Heart left ventricle (tissue), 16 donors: ENCODE measurements around the gene IL22RA1. TPM values are rescaled to one million over a fixed set of nuclear protein-coding genes. Genes with fewer than 3 reads are reported as not detected.

Experiments
- ATAC-seq, 4 donors: fragments of 200-7000 bp; cut with Tn5 transposase; one replicate each; pipeline ENCODE4 v1.9.1; 2020 to 2022; ENCODE audit warnings: moderate library complexity in 4 of 4, mild to moderate bottlenecking in 3 of 4, moderate number of reproducible peaks in 1 of 4
- DNase-seq, 5 donors: peaks; one replicate each; pipeline ENCODE4 v3.0.0-alpha.2; 2020
- H3K27ac ChIP-seq, 12 donors: fragments of 200-600 bp; sonication (generic) in 4 of 12; one replicate each; pipeline versions ENCODE4 v1.5.0 to v1.8.0; 2016 to 2022; ENCODE audit warnings: mild to moderate bottlenecking in 2 of 12
- H3K27me3 ChIP-seq, 9 donors: fragments of 200-600 bp; sonication (generic) in 2 of 9; one replicate each; pipeline versions ENCODE4 v1.5.1 to v1.8.0; 2016 to 2022; ENCODE audit warnings: mild to moderate bottlenecking in 3 of 9
- H3K36me3 ChIP-seq, 9 donors: fragments of 200-600 bp; sonication (generic) in 2 of 9; one replicate each; pipeline versions ENCODE4 v1.5.0 to v1.8.0; 2018 to 2022; ENCODE audit warnings: mild to moderate bottlenecking in 2 of 9
- H3K4me1 ChIP-seq, 12 donors: fragments of 200-600 bp; sonication (generic) in 4 of 12; one replicate each; pipeline versions ENCODE4 v1.5.0 to v1.8.0; 2016 to 2022; ENCODE audit warnings: mild to moderate bottlenecking in 3 of 12
- H3K4me3 ChIP-seq, 12 donors: fragments of 200-600 bp; sonication (generic) in 4 of 12; one replicate each; pipeline versions ENCODE4 v1.5.0 to v1.8.0; 2017 to 2022; ENCODE audit warnings: mild to moderate bottlenecking in 9 of 12, moderate library complexity in 4 of 12
- H3K9me3 ChIP-seq, 12 donors: fragments of 200-600 bp; sonication (generic) in 4 of 12; one replicate each; pipeline versions ENCODE4 v1.5.0 to v1.8.0; 2016 to 2022; ENCODE audit warnings: mild to moderate bottlenecking in 1 of 12
- CTCF ChIP-seq, 12 donors: fragments of 200-600 bp; sonication (generic) in 4 of 12; IDR thresholded peaks; one replicate each; pipeline versions ENCODE4 v1.5.0 to v1.8.0; 2018 to 2022; ENCODE audit warnings: antibody characterized with exemption in 12 of 12, mild to moderate bottlenecking in 5 of 12
- POLR2A ChIP-seq, 2 donors: fragments of 450-650 bp; IDR thresholded peaks; one replicate each; pipeline ENCODE4 v1.6.1; 2017; ENCODE audit warnings: antibody characterized with exemption in 2 of 2, mild to moderate bottlenecking in 2 of 2, moderate library complexity in 2 of 2
- WGBS, 4 donors: extraction: QIAGEN DNeasy Blood & Tissue Kit in 2 of 4; methylation state at CpG; one replicate each; pipeline versions ENCODE4 v1.1.5 to v1.1.7; 2013 to 2018; 5-methylcytosine and 5-hydroxymethylcytosine counted together
- intact Hi-C, 10 donors: fragments of 100-400 bp; cut with DNase I; formaldehyde crosslinking; loops; one replicate each; pipeline versions ENCODE4 v1.11.1 to v1.14.2; 2022
- polyA plus RNA-seq, 2 donors: library from polyadenylated mRNA; stranded (reverse); fragments of 200-250 nt; gene quantifications; one replicate each; pipeline ENCODE4 v1.2.3, GENCODE V29; 2013
- total RNA-seq, 9 donors: library from RNA; depleted of rRNA in 2 of 9; stranded (reverse); fragments of >200 nt in 2 of 9; fragmentation: NEBNext Ultra II Directional in 3 of 9; extraction: Animal tissue kit (Norgen Biotek cat#: 25700) in 3 of 9; gene quantifications; one replicate each; pipeline versions ENCODE4 v1.1.0 to v1.2.4, GENCODE V29; 2016 to 2023
- donor health status: ischemic (EF 13 %, LVEDD 7.1; RV severe dilation, severe dysfunction).
- donor health status: healthy with polysubstance abuse.
- donor health status: DM: no; HTN: yes; CAD: no.
- donor health status: DM: no; HTN: no; CAD: no.
- donor health status: ischemic (EF 25% LVEDD 6.9; RV normal size, moderate dysfunction).
- donor health status: ischemic (EF 25% LVEDD 5.7; RV mildly dilated, moderate dysfunction).
- donor health status: healthy.
- donor health status: DM: yes; HTN: yes; CAD: no.
- donor health status: ischemic (EF 35%, LVEDD 5.7; RV mildly dilated, moderate dysfunction).
- donor health status: nonischemic (EF 11% LVEDD 7.7; RV severe dilation, severe dysfunction).
- donor health status: DM: yes; HTN: yes; CAD: no.
- donor health status: PGD.
- donor health status: ischemic (EF 29% LVEDD 5.4; RV normal size, mild dysfunction).
- donor health status: nonischemic (EF 23%, LVEDD 6.1; RV moderate dilation, normal function).

Gene IL22RA1
- total and polyA plus RNA-seq, 11 donors = 0.04 to 1.3 (median 0.36) TPM; not detected in 3

GRCh38 chr1:24155011-24155782 is 12.3 kb upstream of the IL22RA1 start:
- no peak for TF ChIP-seq POLR2A (IDR thresholded peaks at IDR 0.05)
- TF ChIP-seq CTCF (IDR thresholded peaks at IDR 0.05) = no peak
- WGBS, 4 donors = 52 to 65% (median 55%) methylated on average over 11 of the region's 11 CpGs

DNA sequence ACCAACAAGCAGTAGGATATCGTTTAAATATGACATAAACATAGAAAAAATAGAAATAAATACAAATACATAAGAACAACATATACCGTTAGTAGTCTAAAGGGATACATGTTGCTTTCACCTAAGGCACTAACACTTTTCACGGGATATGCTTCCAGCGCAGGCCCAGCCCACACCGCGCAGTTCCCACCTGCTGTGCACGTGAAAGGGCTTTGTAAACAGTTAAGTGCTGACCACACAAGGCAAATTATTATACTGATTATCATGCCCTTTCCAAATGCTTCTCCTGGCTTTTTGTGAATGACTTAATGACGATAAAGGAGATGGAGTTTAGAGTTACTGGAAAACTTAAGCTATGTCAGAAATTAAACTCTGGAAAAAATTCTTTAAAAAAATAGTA is 11.3 kb upstream of the IL22RA1 start:
- intact Hi-C loops = loop anchor here in 1 of 10 donors (5.0 kb wide), 1 partner anchor 238 kb away; no protein-coding TSS in a partner anchor
- Histone ChIP-seq H3K4me3 (no peak overlapping the region), H3K27me3 (peaks cover 0 to 31% (median 7%) of the 10 kb centered on the region in 9 donors), H3K9me3 (no peaks in the 10 kb centered on the region), H3K27ac (no peak overlapping the region), H3K4me1 (peaks cover 0 to 23% (median 4%) of the 10 kb centered on the region in 12 donors), H3K36me3 (no peaks in the 10 kb centered on the region)
- WGBS, 4 donors = 67 to 88% (median 73%) methylated on average over 8 of the region's 8 CpGs
- no peak for DNase-seq
- TF ChIP-seq POLR2A (IDR thresholded peaks at IDR 0.05) = no peak
- TF ChIP-seq CTCF (IDR thresholded peaks at IDR 0.05) = no peak
- no peak for ATAC-seq

More at GRCh38 chr1:24155011-24155782, 12.3 kb upstream of the IL22RA1 start:
- Histone ChIP-seq H3K4me1 (peaks cover 0 to 17% (median 2%) of the 10 kb centered on the region in 12 donors), H3K27me3 (peaks cover 0 to 26% (median 7%) of the 10 kb centered on the region in 9 donors), H3K36me3 (no peaks in the 10 kb centered on the region), H3K9me3 (no peaks in the 10 kb centered on the region), H3K4me3 (no peak overlapping the region), H3K27ac (no peak overlapping the region)
- no peak for DNase-seq
- no peak for ATAC-seq
- intact Hi-C loops = no loop called here

- Histone ChIP-seq H3K9me3 (no peaks in the 10 kb centered on the region), H3K36me3 (no peaks in the 10 kb centered on the region), H3K27me3 (peaks cover 0 to 31% (median 7%) of the 10 kb centered on the region in 9 donors), H3K27ac (no peak overlapping the region), H3K4me1 (peaks cover 0 to 16% (median 3%) of the 10 kb centered on the region in 12 donors), H3K4me3 (no peak overlapping the region)
- ATAC-seq (no peak), DNase-seq (no peak)
- intact Hi-C loops = loop anchor here in 1 of 10 donors (5.0 kb wide), 1 partner anchor 239 kb away; no protein-coding TSS in a partner anchor
- 76 to 84% (median 80%) methylated on average over 10 of the region's 10 CpGs for WGBS, 4 donors
- no peak for TF ChIP-seq CTCF (IDR thresholded peaks at IDR 0.05)
- TF ChIP-seq POLR2A (IDR thresholded peaks at IDR 0.05) = no peak
Measured at GRCh38 chr1:24152631-24153494, 9.9 kb upstream of the IL22RA1 start.

DNA sequence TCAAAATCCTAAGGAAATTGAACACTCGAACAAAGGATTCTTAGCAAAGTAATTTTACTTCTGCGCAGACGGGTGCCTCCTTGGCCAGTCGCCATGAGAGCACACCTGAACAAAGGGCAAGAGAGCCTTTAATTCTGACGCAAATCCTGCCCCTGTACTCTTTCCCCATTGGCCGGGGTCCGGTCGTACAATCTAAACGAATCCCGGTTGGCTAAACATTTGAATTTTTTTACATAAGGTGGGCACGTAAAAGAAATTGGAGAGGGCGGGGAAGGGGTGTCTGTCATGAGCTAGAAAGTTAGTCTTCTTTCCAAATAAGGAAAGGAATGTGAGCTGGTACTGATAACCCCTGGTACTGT is 8.2 kb upstream of the IL22RA1 start:
- no peaks in the 10 kb centered on the region for H3K36me3 ChIP-seq
- H3K4me1 ChIP-seq = peaks cover 0 to 14% (median 3%) of the 10 kb centered on the region in 12 donors
- DNase-seq (no peak), ATAC-seq (no peak)
- no peak overlapping the region for H3K27ac ChIP-seq
- H3K9me3 ChIP-seq = no peaks in the 10 kb centered on the region
- 16 to 49% (median 25%) methylated on average over 12 of the region's 12 CpGs for WGBS, 4 donors
- no peak overlapping the region for H3K4me3 ChIP-seq
- TF ChIP-seq POLR2A (IDR thresholded peaks at IDR 0.05) (no peak), CTCF (IDR thresholded peaks at IDR 0.05) (no peak)
- peaks cover 0 to 31% (median 7%) of the 10 kb centered on the region in 9 donors for H3K27me3 ChIP-seq
- intact Hi-C loops = loop anchor here in 2 of 10 donors (2.0 to 5.0 kb wide), 2 partner anchors 240 to 241 kb away; no protein-coding TSS in a partner anchor
